Hypothalamus (tissue), 51 donors: Measurements from ENCODE around the gene PPP1R2.
"Not testable (repeated sequence)": the region's sequence is repeated elsewhere in the genome, so short reads cannot be mapped to it uniquely, and the experiment has no call there.

Source experiments
- DNase-seq, 51 donors: peaks; one replicate each; lab custom pipeline; 2025; lab: John Stamatoyannopoulos, UW

The PPP1R2 gene

DNA sequence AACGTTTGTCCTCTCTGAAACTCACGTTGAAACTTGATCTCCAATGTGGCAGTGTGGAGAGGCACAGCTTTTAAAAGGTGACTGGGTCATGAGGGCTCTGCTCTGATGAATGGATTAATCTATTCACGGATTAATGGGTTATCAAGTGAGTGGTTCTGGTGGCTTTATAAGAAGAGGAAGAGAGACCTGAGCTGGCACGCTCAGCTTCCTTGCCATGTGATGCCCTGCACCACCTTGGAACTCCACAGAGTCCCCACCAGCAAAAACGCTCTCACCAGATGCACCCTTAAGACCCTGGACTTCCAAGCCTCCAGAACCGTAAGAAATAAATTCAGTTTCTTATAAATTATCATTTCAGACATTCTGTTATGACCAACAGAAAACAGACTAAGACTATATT, 2.6 kb downstream of the PPP1R2 start:
- DNase-seq: no peak

DNA sequence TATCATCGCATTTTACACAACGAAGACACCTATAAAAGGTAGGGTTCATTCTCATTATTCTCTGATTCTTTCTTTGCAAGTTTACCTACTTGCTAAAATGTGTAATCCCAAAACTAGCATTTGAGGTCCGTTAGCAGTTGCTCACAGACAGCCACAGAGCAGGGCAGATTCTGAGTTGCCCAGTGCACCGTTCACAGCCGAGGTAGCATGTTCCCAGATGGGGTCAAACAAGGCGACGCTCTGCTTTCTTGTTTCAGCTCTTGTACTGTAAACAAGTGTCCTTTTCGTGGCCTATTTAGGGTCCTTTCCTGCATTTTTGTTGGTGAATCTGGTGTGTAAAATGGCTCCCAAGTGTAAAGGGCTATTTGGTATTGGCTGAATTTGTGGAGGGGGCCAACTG, 3.1 kb downstream of the PPP1R2 start:
- no peak for DNase-seq

DNA sequence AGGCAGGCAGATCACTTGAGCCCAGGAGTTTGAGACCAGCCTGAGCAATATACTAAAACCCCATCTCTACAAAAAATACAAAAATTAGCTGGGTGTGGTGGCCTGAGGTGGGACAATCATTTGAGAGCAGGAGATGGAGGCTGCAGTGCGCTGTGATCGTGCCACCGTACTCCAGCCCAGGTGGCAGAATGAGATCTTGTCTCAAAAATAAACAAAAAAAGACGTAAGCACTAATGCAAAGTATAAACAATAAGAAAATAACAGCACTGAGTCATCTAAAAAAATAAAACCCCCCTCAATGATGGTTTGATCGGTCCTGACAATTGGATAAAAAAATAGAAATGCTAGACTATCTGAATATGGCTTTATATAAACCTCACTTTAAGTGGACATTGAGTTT, 3.6 kb downstream of the PPP1R2 start:
- no peak for DNase-seq

DNA sequence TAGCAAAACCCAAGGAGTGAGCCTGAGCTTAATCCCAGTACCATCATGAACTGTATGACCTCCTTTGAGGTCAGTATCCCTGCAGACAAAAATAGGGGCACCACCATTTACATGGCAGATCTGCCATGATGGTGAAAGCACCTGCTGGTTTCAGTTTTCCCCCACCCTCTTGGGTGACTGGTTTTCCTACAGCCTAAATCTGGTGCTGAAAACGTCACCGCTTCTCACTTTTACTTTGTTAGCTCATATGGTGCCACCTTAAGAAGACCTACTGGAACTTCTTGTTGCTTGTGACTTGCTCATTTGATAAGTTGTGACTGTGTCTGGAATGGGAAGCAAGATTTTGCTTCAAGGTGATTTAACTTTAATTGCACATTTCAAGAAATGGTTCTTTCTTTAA, 5.1 kb downstream of the PPP1R2 start:
- DNase-seq: no peak

DNA sequence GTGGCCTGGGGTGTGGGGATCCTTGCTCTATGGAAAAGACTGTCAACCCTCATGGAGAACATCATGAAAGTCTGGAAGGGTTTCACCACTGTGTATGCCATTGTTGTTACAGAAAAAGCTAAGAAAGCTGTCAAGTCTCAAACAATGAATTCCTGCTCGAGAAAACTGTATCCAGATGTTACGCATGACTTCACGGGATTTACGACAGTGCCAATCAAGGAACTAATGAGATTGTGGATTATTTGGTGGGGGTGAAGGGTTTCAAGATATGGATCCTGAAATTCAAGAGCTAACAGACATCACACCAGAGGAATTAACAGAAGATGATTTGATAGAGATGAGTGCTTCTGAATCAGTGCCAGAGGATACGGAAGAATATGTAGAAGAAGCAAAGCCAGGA, 7.8 kb downstream of the PPP1R2 start:
- no peak for DNase-seq

DNA sequence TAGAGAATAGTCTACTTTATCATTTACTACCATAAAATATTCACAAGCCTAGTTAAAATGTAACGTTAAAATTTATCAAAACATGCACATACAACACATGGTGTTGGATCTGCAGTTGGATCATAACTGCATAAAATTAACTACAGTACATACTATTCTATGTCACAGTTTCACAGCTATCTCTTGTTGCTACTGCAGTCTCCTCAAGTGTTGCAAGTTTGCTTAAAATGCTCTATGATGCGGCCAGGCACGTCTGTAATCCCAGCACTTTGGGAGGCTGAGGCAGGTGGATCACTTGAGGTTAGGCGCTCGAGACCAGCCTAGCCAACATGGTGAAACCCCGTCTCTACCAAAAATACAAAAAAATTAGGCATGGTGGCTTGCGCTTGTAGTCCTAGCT, 10.3 kb downstream of the PPP1R2 start:
- DNase-seq: no peak

DNA sequence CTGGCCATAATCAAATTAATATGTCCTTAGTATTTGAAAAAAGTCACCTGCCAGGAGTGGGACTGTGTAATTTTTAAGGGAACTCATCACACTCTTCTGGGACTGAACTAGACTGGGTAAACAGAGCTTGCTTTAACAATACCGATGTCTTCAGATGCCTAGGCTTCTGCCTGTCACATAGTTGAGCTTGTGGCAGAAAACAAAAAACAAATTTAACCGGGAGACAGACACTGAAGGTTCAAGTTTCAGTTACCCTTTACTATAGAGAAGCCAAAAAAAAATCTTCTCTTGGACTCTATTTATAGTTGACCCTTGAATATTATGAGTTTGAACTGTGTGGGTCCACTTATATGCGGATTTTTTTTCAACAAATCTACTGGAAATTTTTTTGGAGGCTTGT, 10.8 kb downstream of the PPP1R2 start:
- DNase-seq: no peak

DNA sequence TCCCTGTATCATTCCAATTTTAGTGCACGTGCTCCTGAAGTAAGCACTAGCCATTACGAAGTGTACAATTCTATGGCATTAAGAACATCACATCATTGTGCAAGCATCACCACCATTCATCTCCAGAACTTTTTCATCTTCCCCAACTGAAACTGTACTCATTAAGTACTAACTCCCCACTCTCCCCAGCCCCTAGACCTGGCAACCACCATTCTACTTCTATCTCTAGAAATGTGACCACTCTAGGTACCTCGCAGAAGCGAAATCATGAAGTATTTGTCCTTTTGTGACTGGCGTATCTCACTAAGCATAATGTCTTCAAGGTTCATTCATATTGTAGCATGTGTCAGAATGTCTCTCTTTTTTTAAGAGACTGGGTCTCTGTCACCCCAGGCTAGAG, 11.4 kb downstream of the PPP1R2 start:
- no peak for DNase-seq

DNA sequence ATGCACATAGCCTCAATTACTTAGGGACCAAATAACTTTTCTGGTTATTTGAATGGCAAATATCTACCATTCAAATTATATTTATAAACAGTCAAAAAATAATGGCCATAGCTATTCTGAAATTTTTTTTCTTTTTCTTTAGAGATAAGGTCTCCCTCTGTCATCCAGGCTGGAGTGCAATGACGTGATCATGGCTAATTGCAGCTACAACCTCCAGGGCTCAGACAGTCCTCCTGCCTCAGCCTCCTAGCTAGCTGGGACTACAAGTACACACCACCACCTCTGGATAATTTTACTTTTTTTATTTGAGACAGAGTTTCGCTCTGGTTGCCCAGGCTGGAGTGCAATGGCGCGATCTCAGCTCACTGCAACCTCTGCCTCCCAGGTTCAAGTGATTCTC, 16.6 kb downstream of the PPP1R2 start:
- no peak for DNase-seq

DNA sequence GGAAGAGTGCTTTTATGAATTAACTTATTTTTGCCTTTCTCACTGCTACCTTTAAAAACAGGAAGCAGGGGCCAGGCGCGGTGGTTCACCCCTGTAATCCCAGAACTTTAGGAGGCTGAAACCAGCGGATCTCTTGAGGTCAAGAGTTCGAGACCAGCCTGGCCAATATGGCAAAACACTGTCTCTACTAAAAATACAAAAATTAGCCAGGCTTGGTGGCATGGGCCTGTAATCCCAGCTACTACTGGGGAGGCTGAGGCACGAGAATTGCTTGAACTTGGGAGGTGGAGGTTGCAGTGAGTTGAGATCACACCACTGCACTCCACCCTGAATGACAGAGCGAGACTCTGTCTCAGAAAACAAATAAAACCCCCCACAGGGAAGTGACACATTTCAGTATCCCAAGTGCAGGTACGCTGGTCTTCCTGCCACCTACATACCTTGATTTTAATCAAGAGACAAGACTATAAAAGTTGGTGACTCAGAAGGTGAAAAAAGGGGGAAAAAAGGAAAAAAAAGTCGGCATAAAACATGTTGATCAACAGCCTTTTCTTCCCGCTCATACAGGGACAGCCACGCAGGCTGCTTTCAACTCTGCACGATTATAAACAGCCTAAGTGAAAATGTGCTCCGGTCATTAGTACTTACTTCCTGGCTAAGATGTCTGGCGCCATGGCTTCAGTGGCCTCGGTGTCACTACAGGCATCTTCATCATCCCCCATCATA, 18.8 kb downstream of the PPP1R2 start:
- no peak for DNase-seq

DNA sequence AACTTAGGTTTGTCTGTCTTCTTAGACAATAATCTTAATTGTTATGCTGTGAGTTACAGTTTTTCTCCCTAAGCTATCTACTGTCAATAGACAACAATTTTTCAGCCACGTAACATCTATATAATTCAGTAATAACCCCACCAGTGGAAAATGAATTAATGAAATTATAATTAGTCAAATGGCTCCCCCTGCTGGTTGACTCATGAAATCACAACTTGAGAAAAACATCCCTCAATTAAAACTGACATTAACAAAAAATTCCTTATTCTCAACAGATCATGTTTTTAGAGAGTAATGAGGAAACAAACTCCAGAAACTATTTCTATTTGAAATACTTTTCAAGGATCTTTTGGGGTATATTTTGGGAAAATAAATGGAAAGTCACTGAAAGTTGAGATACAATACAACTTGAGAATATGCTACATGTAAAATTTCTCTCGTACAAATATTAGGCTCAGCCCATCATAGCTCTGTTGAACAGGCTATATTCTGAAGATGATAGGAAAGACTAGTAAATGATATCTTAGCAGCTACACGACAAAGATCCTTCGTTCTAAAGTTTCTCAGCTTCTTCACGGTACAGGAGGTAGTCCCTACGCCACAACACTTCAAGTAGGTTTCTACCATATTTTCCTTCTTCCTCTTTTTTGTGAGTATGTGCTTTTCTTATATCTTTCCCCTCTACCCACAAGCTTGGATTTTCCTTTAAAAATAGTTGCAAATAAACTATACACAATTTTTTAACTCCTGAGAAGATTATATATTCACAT, 20.7 kb downstream of the PPP1R2 start:
- DNase-seq: peak in 1 of 51 donors; percentile 22

DNA sequence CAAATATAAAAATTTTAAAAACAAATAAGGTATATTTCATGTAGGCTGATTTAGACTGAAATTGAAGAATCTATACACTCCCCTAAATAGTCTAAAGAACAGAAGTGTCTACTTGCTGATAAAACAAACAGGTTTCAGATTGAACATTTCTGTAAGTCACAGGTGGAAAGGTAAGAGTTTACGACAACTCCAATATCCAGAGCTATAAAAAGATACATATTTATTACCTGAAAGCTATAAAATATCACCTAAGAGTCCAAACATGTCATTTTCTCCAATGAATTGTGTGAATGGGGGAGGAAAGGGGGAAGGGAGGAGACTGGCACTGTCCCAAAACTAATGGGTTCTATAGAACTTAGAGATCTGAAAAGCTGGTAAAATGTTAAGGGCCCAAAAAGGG, 26.1 kb downstream of the PPP1R2 start:
- no peak for DNase-seq

DNA sequence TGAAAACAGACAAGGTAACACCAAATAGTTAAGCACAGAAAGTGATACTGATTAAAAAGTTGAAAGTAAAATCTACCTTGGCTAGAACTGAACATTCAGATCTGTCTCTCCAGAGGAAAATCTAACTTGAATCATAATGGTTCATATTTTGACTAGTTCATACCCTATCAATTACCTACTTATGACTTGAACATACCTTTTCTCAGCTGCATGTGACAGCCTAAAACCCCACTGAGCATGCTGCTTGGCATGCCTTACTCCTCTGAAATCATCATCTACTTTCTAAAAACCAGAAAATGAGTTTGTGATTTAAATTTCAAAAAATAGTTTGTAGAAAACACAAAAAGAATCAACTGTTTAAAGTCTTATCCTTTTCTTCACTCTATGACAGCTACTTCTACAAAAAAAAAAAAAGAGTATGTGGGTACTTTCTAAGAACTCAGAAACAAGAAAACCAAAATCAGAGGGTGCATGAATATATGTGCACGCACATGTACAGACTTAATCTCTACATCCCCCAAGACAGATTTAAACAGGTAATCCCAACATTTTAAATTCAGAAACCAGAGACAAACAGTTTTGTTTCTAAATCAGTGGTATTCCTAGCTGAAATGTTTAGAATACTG, 28.4 kb downstream of the PPP1R2 start:
- not testable (repeated sequence) for DNase-seq

DNA sequence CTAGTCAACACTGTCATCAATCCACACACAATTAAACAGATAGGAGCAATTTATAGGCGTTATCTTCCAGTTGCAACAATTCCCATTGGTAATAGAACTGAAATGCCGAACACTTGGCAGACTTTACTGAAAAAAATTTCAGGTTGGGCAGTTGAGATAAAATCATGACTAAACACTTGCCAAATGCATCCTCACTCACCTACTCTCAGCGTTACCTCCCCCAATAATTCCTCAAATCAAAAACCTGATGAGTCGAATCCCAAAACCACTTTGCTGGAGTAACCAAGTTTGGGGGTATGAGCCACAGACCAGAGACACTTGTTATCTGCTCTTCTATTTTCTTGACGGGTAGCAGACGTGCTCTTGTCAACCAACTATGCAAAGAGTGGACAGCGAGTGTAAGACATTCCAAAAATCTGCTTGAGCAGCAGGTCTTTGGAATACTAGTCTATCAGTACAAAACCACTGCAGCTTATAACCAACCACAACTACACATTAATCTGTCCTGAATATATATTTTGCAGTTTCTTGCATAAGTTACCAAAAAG, 30.3 kb downstream of the PPP1R2 start:
- no peak for DNase-seq

DNA sequence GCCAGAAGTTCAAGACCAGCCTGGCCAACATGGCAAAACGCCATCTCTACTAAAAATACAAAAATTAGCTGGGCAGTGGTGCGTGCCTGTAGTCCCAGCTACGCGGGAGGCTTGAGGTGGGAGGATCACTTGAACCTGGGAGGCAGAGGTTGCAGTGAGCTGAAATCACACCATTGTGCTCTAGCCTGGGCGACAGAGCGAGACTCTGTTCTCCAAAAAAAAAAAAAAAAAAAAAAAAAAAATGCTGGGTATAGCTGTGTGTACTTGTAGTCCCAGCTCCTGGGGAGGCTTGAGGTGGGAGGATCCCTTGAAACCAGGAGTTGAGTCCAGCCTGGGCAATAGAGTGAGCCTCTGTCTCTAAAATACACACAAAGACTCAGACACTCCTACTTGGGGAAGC, 32.0 kb downstream of the PPP1R2 start:
- DNase-seq: no peak

DNA sequence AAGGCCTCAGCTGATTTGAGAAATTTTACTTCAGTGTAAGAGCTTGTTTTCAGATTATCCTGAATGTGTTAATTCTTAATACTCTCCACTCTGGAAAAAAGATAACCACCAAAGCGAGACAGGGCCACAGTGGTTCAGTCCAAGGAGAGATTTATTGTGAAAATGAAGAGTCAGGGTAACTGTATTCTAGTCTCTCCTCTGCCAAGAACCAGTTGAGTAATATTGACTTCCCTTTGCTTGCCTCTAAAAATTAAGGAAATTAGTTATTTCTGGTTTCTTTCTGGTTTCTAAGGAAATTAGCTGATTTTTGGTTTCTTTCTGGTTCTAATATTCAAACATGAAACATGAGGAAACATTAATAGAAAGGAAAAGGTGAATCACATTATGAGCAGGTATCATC, 34.9 kb downstream of the PPP1R2 start:
- no peak for DNase-seq

DNA sequence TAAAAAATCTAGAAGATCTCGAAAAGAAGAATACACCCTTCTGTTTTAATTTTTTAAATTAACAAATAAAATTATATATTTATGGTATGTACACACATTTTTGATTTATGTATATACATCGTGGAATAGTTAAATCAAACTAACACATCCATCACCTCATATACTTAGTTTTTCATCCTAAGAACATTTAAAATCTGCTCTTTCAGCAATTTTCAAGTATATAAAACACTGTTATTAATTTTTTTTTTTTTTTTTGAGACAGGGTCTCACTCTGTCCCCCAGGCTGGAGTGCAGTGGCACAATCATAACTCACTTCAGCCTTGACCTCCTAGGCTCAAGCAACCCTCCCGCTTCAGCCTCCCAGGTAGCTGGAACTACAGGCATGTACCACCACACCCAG, 67.5 kb downstream of the PPP1R2 start:
- no peak for DNase-seq

DNA sequence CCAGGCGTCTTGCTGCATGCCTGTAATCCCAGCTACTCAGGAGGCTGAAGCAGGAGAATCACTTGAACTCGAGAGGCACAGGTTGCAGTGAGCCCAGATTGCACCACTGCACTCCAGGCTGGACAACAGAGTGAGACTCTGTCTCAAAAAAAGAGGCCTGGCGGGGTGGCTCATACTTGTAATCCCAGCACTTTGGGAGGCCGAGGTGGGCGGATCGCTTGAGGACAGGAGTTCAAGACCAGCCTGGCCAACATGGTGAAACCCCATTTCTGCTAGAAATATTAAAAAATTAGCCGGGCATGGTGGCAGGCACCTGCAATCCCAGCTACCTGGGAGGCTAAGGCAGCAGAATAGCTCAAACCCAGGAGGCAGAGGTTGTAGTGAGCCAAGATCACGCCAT, 68.0 kb downstream of the PPP1R2 start:
- DNase-seq: not testable (repeated sequence)

DNA sequence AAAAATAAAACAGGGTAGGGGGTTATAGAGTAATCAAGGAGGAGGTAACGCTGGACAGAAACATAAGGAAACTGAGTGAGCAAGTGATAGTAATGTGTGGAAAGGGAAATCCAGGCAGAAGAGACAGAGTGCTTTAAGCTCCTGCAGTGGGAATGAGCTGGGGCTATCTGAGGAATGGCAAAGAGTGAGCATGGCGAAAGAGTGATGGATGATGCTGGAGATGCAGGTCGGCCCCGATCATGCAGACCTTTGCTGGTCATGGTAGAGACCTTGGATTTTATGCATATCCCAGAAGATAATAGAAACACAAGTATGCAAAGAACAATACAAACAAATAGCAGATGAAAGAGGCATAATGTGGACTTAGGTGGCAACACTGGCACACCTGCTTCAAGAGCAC, 74.3 kb downstream of the PPP1R2 start:
- DNase-seq: no peak

DNA sequence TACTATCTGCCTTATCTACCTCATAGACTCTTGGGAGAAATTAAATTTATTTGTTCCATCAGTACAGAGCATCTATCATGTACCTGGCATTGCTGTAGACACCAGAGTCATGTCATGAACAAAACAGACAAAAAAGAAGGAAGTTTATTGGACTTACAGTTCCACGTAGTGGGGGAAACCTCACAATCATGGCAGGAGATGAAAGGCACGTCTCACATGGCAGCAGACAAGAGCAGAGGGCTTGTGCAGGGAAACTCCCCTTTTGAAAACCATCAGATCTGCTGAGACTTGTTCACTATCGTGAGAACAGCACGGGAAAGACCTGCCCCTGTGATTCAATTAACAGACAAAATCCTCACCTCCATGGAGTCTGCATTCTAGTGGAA, 74.7 kb downstream of the PPP1R2 start:
- DNase-seq: no peak

DNA sequence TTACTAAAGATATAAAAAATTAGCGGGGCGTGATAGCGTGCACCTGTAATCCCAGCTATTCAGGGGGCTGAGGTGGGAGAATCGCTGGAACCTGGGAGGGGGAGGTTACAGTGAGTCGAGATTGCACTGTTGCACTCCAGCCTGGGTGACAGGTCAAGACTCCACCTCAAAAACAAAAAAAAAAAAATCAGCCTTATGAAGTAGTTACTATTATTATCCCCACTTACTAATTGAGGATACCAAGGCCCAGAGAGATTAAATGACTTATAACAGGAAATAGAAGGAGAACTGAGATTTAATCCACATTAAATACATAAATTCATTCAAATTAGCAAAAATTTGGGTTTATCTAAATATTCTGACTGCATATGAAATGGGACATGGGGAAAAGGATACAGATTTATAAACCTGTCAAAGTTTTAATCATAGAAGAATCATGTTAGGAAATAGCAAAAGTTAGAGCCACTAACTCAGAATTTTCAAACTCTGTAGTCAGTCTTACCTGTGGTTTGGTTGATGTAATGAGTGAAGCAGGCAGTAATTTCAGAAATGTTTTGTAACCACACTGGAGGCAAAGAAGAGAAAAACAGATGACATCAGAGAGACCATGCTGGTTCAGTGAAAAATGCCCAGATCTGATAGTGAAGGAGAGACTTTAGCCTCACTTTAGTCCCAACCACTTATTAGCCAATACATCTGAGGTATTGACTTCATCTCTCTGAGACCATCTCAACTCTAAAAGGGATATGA, 75.3 kb downstream of the PPP1R2 start:
- DNase-seq: no peak
